ENCODE data around the gene RCAN1. TPM values are rescaled to one million over a fixed set of nuclear protein-coding genes. Genes with fewer than 3 reads are reported as not detected.
A peak's percentile ranks its signal among the peaks of the same experiment; 100 is the strongest.

RCAN1 gene
- total RNA-seq, 1 experiment from 2014 or later, result 13.5 TPM

DNA sequence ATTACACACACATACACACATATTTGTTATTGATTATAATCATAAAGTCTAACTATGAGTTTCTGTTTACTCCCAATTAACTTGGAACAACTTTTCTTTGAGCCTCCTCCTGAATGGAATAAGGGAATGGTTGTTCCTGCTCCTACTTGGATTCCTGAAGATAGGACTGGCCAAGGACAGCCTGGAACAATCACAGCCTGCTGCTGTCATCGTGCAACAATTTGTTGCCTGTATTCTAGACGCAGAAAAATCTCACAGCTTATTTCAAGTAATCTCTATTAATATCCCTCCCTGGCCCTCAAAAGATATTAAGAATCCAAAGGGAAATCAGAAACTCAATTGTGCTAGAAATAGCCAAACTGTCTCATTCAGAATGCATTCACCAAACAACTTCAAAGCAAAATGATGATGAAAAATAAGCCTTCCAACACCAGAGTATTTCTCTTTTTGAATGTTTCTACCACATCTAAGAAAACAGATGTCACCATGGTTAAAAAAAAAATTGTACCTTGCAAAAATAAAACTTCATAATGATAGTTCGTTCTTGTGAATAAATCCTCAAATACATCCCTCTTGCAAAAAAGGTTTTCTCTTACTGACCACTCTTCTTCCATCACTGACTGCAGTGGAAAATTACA, 30.9 kb downstream of the RCAN1 start (continued):
- TF ChIP-seq, protein P1, sequence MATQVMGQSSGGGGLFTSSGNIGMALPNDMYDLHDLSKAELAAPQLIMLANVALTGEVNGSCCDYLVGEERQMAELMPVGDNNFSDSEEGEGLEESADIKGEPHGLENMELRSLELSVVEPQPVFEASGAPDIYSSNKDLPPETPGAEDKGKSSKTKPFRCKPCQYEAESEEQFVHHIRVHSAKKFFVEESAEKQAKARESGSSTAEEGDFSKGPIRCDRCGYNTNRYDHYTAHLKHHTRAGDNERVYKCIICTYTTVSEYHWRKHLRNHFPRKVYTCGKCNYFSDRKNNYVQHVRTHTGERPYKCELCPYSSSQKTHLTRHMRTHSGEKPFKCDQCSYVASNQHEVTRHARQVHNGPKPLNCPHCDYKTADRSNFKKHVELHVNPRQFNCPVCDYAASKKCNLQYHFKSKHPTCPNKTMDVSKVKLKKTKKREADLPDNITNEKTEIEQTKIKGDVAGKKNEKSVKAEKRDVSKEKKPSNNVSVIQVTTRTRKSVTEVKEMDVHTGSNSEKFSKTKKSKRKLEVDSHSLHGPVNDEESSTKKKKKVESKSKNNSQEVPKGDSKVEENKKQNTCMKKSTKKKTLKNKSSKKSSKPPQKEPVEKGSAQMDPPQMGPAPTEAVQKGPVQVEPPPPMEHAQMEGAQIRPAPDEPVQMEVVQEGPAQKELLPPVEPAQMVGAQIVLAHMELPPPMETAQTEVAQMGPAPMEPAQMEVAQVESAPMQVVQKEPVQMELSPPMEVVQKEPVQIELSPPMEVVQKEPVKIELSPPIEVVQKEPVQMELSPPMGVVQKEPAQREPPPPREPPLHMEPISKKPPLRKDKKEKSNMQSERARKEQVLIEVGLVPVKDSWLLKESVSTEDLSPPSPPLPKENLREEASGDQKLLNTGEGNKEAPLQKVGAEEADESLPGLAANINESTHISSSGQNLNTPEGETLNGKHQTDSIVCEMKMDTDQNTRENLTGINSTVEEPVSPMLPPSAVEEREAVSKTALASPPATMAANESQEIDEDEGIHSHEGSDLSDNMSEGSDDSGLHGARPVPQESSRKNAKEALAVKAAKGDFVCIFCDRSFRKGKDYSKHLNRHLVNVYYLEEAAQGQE (IDR thresholded peaks at IDR 0.05; ENCODE audit: insufficient read depth in 1 of 2, low read depth in 2 of 2, low read length in 1 of 2), result no peak

DNA sequence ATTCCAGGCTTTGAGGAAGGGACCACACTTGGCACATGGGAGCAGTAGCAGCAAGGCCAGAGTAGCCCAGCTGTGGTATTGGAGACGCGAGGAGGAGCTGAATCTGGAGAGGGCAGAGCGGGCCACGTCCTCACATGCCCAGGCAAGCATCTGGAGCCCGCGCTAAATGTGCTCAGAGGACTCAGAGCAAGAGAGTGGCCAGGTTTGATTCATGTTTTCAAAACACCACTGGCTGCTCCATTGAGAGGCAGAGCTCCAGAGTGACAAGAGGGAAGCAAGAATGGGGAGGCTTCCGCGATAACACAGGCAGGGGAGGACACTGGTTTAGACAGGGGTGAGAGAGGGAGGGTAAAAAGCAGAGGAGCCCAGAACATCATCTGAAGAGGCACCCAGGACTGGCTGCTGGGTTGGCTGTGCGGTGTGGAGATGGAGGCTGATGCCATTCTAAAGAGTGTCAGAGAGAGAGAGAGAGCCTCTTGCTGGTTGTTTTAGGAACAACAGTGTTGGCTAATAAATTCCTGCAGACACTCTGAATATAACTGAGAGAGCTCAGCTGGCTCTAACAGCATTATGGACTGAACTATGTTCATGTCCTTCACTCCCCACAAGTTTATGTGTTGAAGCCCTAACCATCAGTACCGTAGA, 32.3 kb downstream of the RCAN1 start:
- POLR2A ChIA-PET, result no interaction called here
- Histone ChIP-seq H3K9me3 (ENCODE audit: control insufficient read depth, insufficient read depth, low read depth, low read length) (no peaks in the 10 kb centered on the region), H3K27ac (ENCODE audit: low read length) (no peak overlapping the region), H3K36me3 (ENCODE audit: control insufficient read depth, insufficient read depth, low read length) (no peaks in the 10 kb centered on the region), H3K27me3 (ENCODE audit: control insufficient read depth, insufficient read depth, low read length) (no peaks in the 10 kb centered on the region), H3K4me3 (ENCODE audit: low read depth in 2 of 2, low read length in 2 of 2) (no peak overlapping the region), H3K4me1 (ENCODE audit: control insufficient read depth, insufficient read depth, low read length) (no peaks in the 10 kb centered on the region)
- no peak for ATAC-seq
- no TSS peak for BruUV-seq (replicated peaks)
- CTCF ChIA-PET, result interaction anchor here (0.7 to 1.0 kb wide), 2 partner anchors 57 to 72 kb away, joined by 3 to 4 read pairs; no protein-coding TSS in a partner anchor
- TF ChIP-seq, protein P2, sequence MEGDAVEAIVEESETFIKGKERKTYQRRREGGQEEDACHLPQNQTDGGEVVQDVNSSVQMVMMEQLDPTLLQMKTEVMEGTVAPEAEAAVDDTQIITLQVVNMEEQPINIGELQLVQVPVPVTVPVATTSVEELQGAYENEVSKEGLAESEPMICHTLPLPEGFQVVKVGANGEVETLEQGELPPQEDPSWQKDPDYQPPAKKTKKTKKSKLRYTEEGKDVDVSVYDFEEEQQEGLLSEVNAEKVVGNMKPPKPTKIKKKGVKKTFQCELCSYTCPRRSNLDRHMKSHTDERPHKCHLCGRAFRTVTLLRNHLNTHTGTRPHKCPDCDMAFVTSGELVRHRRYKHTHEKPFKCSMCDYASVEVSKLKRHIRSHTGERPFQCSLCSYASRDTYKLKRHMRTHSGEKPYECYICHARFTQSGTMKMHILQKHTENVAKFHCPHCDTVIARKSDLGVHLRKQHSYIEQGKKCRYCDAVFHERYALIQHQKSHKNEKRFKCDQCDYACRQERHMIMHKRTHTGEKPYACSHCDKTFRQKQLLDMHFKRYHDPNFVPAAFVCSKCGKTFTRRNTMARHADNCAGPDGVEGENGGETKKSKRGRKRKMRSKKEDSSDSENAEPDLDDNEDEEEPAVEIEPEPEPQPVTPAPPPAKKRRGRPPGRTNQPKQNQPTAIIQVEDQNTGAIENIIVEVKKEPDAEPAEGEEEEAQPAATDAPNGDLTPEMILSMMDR (IDR thresholded peaks at IDR 0.05), result peak; percentile 48
- TF ChIP-seq, protein P1 (IDR thresholded peaks at IDR 0.05; ENCODE audit: insufficient read depth in 1 of 2, low read depth in 2 of 2, low read length in 1 of 2), result no peak
- no peak for TF ChIP-seq SIN3A (IDR thresholded peaks at IDR 0.05; ENCODE audit: borderline replicate concordance, insufficient read depth, low read depth, low read length)
- TF ChIP-seq POLR2AphosphoS5 (IDR thresholded peaks at IDR 0.05; ENCODE audit: low read depth, low read length), result no peak
- no peak for TF ChIP-seq TCF7L2 (IDR thresholded peaks at IDR 0.05; ENCODE audit: low read depth, low read length)
- DNase-seq (ENCODE audit: low read depth, low spot score), result no peak
- in situ Hi-C loops (cut with HindIII; ENCODE audit: low pct_unique_long_range_greater_than_20kb, low sequenced_read_pairs), result no loop called here
- intact Hi-C loops (cut with micrococcal nuclease; ENCODE audit: unreplicated experiment), result no loop called here
